Panc1 (cell line): ENCODE measurements around the gene GPN3.

ENCODE experiments used
- CTCF ChIP-seq: fragments of 450-650 bp; IDR thresholded peaks from 2 replicates; pipeline ENCODE4 v1.5.1; 2017; ENCODE audit warnings: mild to moderate bottlenecking
- SIN3A ChIP-seq: IDR thresholded peaks from 2 replicates; pipeline ENCODE4 v1.6.1; 2012; ENCODE audit warnings: low read depth, mild to moderate bottlenecking, low read length, moderate library complexity, borderline replicate concordance; ENCODE audit not compliant: insufficient read depth
- TCF7L2 ChIP-seq: IDR thresholded peaks from 2 replicates; pipeline ENCODE4 v1.6.1; 2011; ENCODE audit warnings: mild to moderate bottlenecking, low read depth, low read length, inconsistent platforms

- peak; percentile 96 for TF ChIP-seq CTCF
- 0 out of 2 replicates have a peak, but pooled peaks have one; percentile 26 for TF ChIP-seq TCF7L2
- peak; percentile 57; the same call in 1 of the 2 replicates for TF ChIP-seq SIN3A
Observed at GRCh38 chr12:110449799-110450497, 18.1 kb downstream of the GPN3 start, which contains the start of gene ARPC3.
